ENCODE results near the gene FBXW4.

- TF ChIP-seq CTCF (IDR thresholded peaks at IDR 0.05), result no peak
- no peak for TF ChIP-seq POLR2A (IDR thresholded peaks at IDR 0.05)
These were observed 47.0 kb upstream of the FBXW4 start for GRCh38 chr10:101741938-101742337.
